ENCODE data around the gene MYMX.
"Not testable (repeated sequence)": the region's sequence is repeated elsewhere in the genome, so short reads cannot be mapped to it uniquely, and the experiment has no call there.

Gene MYMX

DNA sequence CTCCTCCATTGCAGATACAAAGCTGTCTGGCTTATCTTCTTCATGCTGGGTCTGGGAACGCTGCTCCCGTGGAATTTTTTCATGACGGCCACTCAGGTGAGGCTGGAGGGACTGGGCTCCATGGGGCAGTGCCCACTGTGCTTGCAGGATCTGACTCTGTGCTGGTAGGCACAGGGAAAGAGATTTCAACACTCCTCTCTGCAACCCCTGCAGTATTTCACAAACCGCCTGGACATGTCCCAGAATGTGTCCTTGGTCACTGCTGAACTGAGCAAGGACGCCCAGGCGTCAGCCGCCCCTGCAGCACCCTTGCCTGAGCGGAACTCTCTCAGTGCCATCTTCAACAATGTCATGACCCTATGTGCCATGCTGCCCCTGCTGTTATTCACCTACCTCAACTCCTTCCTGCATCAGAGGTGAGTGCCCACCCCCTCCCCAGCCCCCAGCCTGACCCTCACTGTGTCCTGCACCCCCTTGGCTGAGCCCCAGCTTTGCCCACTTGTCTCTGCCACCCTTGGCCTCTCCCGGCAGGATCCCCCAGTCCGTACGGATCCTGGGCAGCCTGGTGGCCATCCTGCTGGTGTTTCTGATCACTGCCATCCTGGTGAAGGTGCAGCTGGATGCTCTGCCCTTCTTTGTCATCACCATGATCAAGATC lies 12.8 kb downstream of the MYMX start:
- DNase-seq (ENCODE audit: low spot score), result no peak
- TF ChIP-seq, protein P1, sequence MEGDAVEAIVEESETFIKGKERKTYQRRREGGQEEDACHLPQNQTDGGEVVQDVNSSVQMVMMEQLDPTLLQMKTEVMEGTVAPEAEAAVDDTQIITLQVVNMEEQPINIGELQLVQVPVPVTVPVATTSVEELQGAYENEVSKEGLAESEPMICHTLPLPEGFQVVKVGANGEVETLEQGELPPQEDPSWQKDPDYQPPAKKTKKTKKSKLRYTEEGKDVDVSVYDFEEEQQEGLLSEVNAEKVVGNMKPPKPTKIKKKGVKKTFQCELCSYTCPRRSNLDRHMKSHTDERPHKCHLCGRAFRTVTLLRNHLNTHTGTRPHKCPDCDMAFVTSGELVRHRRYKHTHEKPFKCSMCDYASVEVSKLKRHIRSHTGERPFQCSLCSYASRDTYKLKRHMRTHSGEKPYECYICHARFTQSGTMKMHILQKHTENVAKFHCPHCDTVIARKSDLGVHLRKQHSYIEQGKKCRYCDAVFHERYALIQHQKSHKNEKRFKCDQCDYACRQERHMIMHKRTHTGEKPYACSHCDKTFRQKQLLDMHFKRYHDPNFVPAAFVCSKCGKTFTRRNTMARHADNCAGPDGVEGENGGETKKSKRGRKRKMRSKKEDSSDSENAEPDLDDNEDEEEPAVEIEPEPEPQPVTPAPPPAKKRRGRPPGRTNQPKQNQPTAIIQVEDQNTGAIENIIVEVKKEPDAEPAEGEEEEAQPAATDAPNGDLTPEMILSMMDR (IDR thresholded peaks at IDR 0.05; ENCODE audit: extremely low read depth, missing control alignments), result no peak

DNA sequence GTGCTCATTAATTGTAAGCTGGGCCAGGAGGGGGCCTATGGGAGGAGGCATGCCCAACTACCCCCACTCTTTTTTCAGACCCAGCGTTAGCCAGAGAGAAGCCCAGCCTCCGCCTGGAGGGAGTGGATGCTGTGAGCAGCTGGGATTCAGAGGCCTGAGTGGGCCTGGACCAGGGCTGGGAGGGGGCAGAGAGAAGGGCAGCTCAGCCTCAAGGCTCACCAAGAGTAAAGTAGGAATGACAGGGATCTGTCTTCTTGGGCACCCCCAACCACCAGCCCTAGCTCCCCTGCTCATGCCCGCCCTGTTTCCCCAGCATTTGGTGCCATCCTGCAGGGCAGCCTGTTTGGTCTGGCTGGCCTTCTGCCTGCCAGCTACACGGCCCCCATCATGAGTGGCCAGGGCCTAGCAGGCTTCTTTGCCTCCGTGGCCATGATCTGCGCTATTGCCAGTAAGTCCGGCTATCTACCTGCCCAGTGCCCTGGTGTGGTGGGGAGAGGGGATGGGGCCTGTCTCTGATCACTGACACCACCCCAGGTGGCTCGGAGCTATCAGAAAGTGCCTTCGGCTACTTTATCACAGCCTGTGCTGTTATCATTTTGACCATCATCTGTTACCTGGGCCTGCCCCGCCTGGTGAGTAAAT lies 13.4 kb downstream of the MYMX start:
- DNase-seq (ENCODE audit: low spot score), result peak; percentile 3

DNA sequence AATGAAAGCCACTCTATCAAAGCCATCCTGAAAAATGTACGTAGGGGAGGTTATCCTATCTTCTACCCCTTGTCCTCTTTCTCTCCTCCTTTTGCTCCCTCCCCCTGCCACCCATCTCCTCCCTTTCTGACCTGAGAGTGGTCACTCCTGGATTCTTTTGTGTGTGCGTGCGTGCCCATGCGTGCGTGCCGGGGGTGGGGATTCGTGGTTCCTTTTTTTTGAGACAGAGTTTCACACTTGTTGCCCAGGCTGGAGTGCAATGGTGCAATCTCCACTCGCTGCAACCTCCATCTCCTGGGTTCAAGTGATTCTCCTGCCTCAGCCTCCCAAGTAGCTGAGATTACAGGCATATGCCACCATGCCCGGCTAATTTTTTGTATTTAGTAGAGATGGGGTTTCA lies 14.7 kb downstream of the MYMX start:
- not testable (repeated sequence) for DNase-seq (ENCODE audit: low spot score)

More for the DNA sequence above, 13.4 kb downstream of the MYMX start:
- TF ChIP-seq, protein P1 (IDR thresholded peaks at IDR 0.05; ENCODE audit: extremely low read depth, missing control alignments), result no peak

DNA sequence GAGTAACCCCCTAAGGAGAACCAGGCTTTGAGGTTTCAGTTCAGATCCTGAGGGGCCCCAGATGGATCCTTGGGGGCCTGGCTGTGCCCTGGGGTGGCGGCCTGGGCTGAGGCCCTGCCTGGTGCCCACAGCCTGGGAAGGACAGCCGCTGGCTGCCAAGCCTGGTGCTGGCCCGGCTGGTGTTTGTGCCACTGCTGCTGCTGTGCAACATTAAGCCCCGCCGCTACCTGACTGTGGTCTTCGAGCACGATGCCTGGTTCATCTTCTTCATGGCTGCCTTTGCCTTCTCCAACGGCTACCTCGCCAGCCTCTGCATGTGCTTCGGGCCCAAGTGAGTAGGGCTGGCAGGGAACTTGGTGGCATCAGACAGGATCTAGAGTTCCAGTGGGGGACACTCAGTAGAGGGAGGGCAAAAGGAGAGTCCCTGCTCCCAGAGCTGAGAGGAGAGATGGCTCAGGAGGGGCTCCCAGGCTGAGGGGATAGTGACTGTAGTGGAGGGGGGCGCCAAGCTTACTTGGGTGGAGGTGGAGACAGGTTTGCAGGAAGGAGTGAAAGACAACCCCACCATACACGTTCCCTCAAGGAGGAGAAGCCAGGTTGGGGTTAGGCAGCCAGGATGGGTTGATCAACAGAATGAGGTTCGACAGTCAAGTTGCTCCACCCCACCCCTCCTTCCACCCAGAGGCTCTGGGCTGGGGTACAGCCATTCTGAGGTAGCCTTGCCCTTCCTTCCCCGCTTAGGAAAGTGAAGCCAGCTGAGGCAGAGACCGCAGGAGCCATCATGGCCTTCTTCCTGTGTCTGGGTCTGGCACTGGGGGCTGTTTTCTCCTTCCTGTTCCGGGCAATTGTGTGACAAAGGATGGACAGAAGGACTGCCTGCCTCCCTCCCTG lies 16.2 kb downstream of the MYMX start:
- TF ChIP-seq, protein P1 (IDR thresholded peaks at IDR 0.05; ENCODE audit: extremely low read depth, missing control alignments), result no peak

DNA sequence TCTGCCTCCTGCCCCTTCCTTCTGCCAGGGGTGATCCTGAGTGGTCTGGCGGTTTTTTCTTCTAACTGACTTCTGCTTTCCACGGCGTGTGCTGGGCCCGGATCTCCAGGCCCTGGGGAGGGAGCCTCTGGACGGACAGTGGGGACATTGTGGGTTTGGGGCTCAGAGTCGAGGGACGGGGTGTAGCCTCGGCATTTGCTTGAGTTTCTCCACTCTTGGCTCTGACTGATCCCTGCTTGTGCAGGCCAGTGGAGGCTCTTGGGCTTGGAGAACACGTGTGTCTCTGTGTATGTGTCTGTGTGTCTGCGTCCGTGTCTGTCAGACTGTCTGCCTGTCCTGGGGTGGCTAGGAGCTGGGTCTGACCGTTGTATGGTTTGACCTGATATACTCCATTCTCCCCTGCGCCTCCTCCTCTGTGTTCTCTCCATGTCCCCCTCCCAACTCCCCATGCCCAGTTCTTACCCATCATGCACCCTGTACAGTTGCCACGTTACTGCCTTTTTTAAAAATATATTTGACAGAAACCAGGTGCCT lies 16.9 kb downstream of the MYMX start:
- peak; percentile 5 for DNase-seq (ENCODE audit: low spot score)
- TF ChIP-seq, protein P1 (IDR thresholded peaks at IDR 0.05; ENCODE audit: extremely low read depth, missing control alignments), result no peak

More for the DNA sequence above, 16.2 kb downstream of the MYMX start:
- DNase-seq (ENCODE audit: low spot score), result no peak

DNA sequence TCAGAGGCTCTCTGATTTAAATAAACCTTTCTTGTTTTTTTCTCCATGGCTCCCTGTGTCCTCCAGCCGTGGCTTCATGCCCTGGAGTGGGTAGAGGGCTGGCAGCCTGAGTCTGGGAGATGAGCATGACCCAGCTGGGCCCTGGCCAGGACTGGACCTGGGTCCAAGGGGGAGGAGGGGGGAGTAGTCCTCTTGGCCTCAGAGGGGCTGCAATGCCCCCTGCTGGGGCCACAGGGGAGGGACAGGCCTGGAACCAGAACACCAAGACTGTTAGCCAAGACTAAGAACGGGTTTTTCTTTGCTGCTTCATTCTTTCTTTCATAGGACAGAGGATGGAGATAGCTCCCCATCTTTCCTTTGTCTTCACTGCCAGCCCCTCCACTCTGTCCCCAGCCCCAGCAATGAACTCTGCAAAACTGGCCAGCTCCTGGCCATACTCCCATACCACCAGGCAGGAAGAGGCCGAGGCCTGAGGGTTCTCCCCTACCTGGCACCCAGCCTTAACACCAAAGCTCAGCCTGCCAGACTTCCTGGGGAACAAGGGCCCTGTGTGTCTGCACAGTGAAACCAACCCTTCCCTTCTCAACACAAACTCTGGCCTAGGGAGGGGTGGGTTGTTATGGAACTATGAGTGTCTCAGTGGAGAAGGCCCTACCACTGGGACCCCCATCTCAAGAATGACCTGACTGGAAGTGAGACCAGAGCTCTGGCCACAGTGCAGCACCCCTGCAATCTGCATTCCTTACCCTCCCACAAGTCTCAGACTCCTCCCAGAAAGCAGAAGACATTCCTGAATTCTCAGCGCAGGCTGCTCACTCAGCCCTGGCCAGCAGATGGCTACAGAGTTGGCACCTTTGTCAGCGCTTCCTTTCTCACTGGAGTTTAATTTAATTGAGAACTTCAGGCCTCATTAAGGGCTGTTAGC lies 17.6 kb downstream of the MYMX start:
- TF ChIP-seq, protein P1 (IDR thresholded peaks at IDR 0.05; ENCODE audit: extremely low read depth, missing control alignments), result peak; percentile 63
- peak; percentile 74 for DNase-seq (ENCODE audit: low spot score)

DNA sequence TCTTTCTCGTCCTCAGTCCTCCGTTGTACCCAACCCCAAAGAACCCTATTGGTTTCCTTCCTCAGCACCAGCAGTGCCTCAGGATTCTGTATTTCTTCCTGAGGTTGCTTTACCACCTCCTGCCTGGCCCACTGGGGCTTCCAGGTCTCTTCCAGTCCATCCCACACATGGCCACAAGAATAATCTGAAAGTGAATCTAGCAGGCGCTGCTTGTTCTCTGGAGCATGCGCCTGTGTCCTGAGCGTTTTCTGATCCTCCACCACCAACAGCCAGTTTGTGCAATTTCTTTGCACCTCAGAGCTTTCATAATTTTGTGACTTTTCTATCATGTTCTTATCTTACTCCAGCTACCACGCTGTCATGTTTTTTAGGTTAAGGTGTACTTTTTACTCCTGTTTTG lies 18.5 kb downstream of the MYMX start:
- TF ChIP-seq, protein P1 (IDR thresholded peaks at IDR 0.05; ENCODE audit: extremely low read depth, missing control alignments), result no peak
- DNase-seq (ENCODE audit: low spot score), result no peak
